Fibroblast of villous mesenchyme (primary cell): ENCODE measurements around the gene AFG1L. TPM values are rescaled to one million over a fixed set of nuclear protein-coding genes. Genes with fewer than 3 reads are reported as not detected.
"Not testable (repeated sequence)": the region's sequence is repeated elsewhere in the genome, so short reads cannot be mapped to it uniquely, and the experiment has no call there.

Source experiments
- DNase-seq: peaks from one replicate; pipeline ENCODE4 v3.0.0-alpha.2; 2010; ENCODE audit warnings: low read depth
- H3K4me3 ChIP-seq: 2 replicates; pipeline ENCODE4 v1.5.1; 2011; ENCODE audit warnings: low read depth, mild to moderate bottlenecking, low read length
- CTCF ChIP-seq: IDR thresholded peaks from 2 replicates; pipeline ENCODE4 v1.5.1; 2012; ENCODE audit warnings: low read depth, mild to moderate bottlenecking, low read length; ENCODE audit not compliant: insufficient read depth
- total RNA-seq: library from RNA; depleted of rRNA; stranded (reverse); fragments of >200 nt; gene quantifications from 2 replicates; pipeline ENCODE4 v1.2.3, GENCODE V29; 2012

The AFG1L gene
- total RNA-seq, 1 donor, result 6.0 TPM

DNA sequence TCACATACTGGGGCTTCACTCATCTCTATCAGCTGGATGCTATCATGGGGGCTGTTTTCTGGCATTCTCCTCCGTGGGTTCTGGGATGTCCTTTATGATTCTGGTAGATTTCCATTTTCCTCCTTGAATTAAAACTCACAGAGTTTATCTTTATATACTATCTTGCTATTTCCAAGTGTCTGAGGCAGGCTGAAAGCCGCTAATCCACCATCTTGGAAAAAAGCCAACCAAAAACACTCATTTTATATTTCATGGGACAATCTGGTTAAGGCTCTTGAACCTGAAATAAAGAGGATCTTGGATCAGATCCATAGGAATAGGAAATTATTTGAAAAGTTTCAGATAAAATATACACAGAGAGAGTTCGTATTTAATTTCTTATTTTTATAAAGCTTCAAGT is 86.0 kb downstream of the AFG1L start:
- no peak overlapping the region for H3K4me3 ChIP-seq
- DNase-seq, result no peak
- no peak for TF ChIP-seq CTCF

GRCh38 chr6:108383981-108384380 is 89.1 kb downstream of the AFG1L start:
- H3K4me3 ChIP-seq, result no peak overlapping the region
- TF ChIP-seq CTCF, result no peak
- no peak for DNase-seq

DNA sequence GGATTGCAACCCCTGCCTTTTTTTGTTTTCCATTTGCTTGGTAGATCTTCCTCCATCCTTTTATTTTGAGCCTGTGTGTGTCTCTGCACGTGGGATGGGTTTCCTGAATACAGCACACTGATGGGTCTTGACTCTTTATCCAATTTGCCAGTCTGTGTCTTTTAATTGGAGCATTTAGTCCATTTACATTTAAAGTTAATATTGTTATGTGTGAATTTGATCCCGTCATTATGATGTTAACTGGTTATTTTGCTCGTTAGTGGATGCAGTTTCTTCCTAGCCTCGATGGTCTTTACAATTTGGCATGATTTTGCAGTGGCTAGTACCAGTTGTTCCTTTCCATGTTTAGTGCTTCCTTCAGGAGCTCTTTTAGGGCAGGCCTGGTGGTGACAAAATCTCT is 94.3 kb downstream of the AFG1L start:
- H3K4me3 ChIP-seq, result not testable (repeated sequence)

DNA sequence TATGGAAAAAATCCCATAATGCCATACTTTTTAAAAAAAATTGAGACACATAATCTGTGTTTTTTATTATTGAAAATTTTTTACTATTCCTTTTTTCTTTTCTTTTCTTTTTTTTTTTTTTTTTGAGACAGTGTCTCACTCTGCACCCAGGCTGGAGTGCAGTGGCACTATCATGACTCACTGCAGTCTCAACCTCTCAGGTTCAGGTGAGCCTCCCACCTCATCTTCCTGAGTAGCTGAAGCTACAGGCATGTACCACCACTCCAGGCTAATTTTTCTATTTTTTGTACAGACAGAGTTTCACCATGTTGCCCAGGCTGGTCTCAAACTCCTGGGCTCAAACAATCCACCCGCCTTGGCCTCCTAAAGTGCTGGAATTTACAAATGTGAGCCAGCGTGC is 100.4 kb downstream of the AFG1L start:
- TF ChIP-seq CTCF, result no peak
- DNase-seq, result no peak
- no peak overlapping the region for H3K4me3 ChIP-seq

More for the DNA sequence above, 94.3 kb downstream of the AFG1L start:
- DNase-seq, result not testable (repeated sequence)

DNA sequence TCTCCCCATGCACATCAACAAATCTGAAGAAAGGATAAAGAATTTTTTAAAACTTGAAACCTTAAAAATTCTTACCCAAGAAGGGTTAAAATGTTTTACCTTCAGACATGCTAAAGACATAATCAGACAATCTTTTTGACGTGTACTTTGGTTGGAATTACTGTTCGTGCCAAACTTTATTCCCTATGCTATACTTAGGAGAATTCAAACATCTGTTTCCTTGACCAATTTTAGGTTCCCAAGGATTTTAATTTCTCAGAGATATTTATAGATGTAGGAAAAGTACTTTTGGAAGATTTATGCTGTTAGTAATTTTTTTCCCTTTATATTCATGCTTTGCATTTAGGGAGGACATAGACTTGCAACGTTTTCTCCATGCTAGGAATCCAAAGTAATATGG is 108.4 kb downstream of the AFG1L start:
- H3K4me3 ChIP-seq, result no peak overlapping the region
- TF ChIP-seq CTCF, result no peak
- DNase-seq, result no peak

DNA sequence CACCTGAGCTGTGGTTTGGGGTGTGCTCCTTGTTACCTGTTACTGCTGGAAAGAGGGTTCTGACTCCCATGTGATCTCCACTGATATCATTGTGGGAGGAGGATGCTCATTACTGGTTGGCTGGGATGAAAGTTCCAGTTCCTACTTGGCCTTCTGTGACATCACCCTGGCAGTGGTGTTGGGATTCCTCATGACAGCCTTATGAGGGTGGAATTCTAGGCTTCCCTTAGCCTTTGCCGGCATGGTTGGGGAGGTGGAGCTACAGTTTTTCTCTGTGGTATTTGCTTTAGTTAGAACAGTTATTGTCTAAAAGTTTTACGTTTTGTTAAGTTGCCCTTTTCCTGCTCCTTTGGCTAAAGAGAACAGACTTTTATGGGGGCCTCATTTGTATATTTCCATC is 112.1 kb downstream of the AFG1L start:
- no peak for DNase-seq
- H3K4me3 ChIP-seq, result no peak overlapping the region
- TF ChIP-seq CTCF, result no peak

DNA sequence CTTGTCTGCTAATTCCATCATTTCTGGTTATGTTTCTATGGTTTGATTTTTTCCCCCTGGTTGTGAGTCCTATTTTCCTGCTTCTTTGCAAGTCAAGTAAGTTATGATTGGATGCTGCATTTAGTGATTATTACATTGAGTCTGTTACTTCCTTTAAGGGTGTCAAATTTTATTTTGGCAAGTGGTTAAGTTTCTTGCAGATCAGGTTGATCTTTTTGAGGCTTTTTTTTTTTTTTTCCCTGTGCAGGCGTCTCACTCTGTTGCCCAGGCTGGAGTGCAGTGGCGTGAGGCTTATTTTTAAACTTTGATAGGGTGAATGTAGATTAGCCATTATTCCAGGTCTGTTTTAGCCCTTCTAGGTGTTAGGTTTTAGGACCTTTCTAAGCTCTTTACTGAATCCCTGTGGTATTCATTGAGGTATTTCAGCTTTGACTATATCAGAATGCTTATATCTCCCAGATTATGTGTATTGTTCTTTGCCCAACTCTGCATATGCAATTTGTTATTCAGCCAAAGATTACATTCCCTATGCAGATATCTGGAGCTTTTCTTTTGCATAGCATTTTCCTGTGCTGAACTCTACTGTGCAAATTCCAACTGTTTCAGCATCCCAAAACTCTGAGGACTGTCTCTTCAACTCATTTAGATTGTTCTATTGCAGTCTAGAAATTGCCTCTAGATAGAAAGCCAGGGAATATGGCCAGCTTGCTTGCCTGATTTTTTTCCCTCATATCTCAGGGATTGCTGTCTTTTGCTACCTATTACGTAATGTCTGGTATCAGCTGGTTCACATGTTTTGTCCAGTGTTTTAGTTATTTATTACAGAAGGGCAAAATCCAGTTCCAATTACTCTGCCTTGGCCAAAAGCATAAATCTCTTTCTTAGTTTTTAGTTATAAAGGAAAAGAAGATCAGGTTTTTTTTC is 113.3 kb downstream of the AFG1L start:
- TF ChIP-seq CTCF, result no peak
- DNase-seq, result peak; percentile 53
- H3K4me3 ChIP-seq, result no peak overlapping the region
